GM12878 (cell line): ENCODE data around the gene IRGC. TPM values are rescaled to one million over a fixed set of nuclear protein-coding genes. Genes with fewer than 3 reads are reported as not detected.

Experiments
- ATAC-seq: fragments of 200-7000 bp; cut with Tn5 transposase; 3 replicates; pipeline ENCODE4 v1.9.1; 2020; ENCODE audit warnings: mild to moderate bottlenecking, moderate library complexity
- BruUV-seq: library from RNA; stranded (reverse); fragments of 400-500 nt; replicated peaks from 2 replicates; lab custom pipeline; 2021; lab: Mats Ljungman, UMichigan
- CTCF ChIA-PET: fragments of 300-600 bp; sonication (Branson Sonifier 250); formaldehyde crosslinking; extraction: SDS; loops from one replicate; lab custom pipeline; 2021; ENCODE audit warnings: inconsistent platforms; lab: Yijun Ruan, JAX
- POLR2A ChIA-PET: fragments of 350-600 bp; formaldehyde crosslinking; extraction: SDS; loops from one replicate; lab custom pipeline; 2021; ENCODE audit warnings: inconsistent platforms; lab: Charles Lee
- RAD21 ChIA-PET: fragments of 300-600 bp; sonication (Branson Sonifier 250); formaldehyde crosslinking; loops from one replicate; lab custom pipeline; 2023; ENCODE audit warnings: antibody characterized with exemption; ENCODE audit not compliant: unreplicated experiment; lab: Charles Lee
- SMC1A ChIA-PET: fragments of 300-600 bp; sonication (Branson Sonifier 250); formaldehyde crosslinking; loops from one replicate; lab custom pipeline; 2023; ENCODE audit not compliant: unreplicated experiment, uncharacterized antibody; lab: Charles Lee
- DNase-seq: peaks from one replicate; pipeline ENCODE4 v3.0.0-alpha.2; 2011; ENCODE audit warnings: low read depth, low spot score
- FAIRE-seq: peaks from 3 replicates; lab custom pipeline; 2011; peaks lifted over from hg19 to GRCh38; lab: Jason Lieb, UNC
- H2AFZ ChIP-seq: 2 replicates; pipeline ENCODE4 v1.6.0; 2011; ENCODE audit warnings: low read depth, low read length, control low read depth; ENCODE audit not compliant: control insufficient read depth
- H3K27ac ChIP-seq: 2 replicates; pipeline ENCODE4 v1.5.1; 2011; ENCODE audit warnings: control low read depth; ENCODE audit not compliant: control insufficient read depth, insufficient read depth
- H3K27me3 ChIP-seq, 2 experiments: replicated peaks in 1 of 2; 2 replicates each; pipeline versions ENCODE4 v1.6.0 to v1.6.1; 2011; ENCODE audit warnings: low read length in 1 of 2; ENCODE audit not compliant: control insufficient read depth in 2 of 2, insufficient read depth in 2 of 2
- H3K36me3 ChIP-seq, 2 experiments: 2 replicates each; pipeline ENCODE4 v1.5.1; 2011; ENCODE audit warnings: low read length in 1 of 2; ENCODE audit not compliant: control insufficient read depth in 2 of 2, insufficient read depth in 2 of 2
- H3K4me1 ChIP-seq: 2 replicates; pipeline ENCODE4 v1.6.1; 2011; ENCODE audit warnings: mild to moderate bottlenecking, low read length, moderate library complexity, mixed read lengths; ENCODE audit not compliant: control insufficient read depth, insufficient read depth
- H3K4me2 ChIP-seq: 2 replicates; pipeline ENCODE4 v1.6.0; 2011; ENCODE audit warnings: control low read depth; ENCODE audit not compliant: control insufficient read depth, insufficient read depth
- H3K4me3 ChIP-seq: fragments of 200-600 bp; sonication (generic); 2 replicates; pipeline ENCODE4 v1.5.1; 2016
- H3K79me2 ChIP-seq: 2 replicates; pipeline ENCODE4 v1.6.0; 2011; ENCODE audit warnings: low read length; ENCODE audit not compliant: control insufficient read depth, insufficient read depth
- H3K9ac ChIP-seq: 2 replicates; pipeline ENCODE4 v1.8.0; 2011; ENCODE audit warnings: low read length, control low read depth, mixed read lengths; ENCODE audit not compliant: control insufficient read depth, insufficient read depth
- H3K9me3 ChIP-seq: replicated peaks from 3 replicates; pipeline ENCODE4 v1.5.1; 2011; ENCODE audit warnings: mild to moderate bottlenecking, low read length; ENCODE audit not compliant: control insufficient read depth, insufficient read depth
- H4K20me1 ChIP-seq: 2 replicates; pipeline ENCODE4 v1.6.0; 2011; ENCODE audit not compliant: control insufficient read depth, insufficient read depth
- HCFC1 ChIP-seq: fragments of 150-350 bp; IDR thresholded peaks from 2 replicates; pipeline ENCODE4 v1.6.1; 2014; ENCODE audit warnings: low read length
- KAT2A ChIP-seq: conservative IDR thresholded peaks from 2 replicates; pipeline ENCODE4 v1.6.1; 2011; ENCODE audit warnings: low read depth, low read length; ENCODE audit not compliant: control insufficient read depth
- TBL1XR1 ChIP-seq: IDR thresholded peaks from 2 replicates; pipeline ENCODE4 v1.6.1; 2012; ENCODE audit warnings: low read depth, low read length, improper control_type of control experiment
- ZBTB33 ChIP-seq: fragments of 450-650 bp; IDR thresholded peaks from 2 replicates; pipeline ENCODE4 v1.6.1; 2017; ENCODE audit warnings: mild to moderate bottlenecking
- WGBS: methylation state at CpG from one replicate; pipeline ENCODE4 v1.1.6; 2016; ENCODE audit warnings: low lambda C conversion rate; ENCODE audit not compliant: insufficient replicate concordance, insufficient coverage; ENCODE audit errors: missing lambda C conversion rate; 5-methylcytosine and 5-hydroxymethylcytosine counted together
- in situ Hi-C: fragments of 300-500 bp; cut with MboI; formaldehyde crosslinking; loops from 9 replicates; pipeline ENCODE4 v1.14.3; 2018; ENCODE audit warnings: mixed read lengths
- intact Hi-C: fragments of 100-400 bp; cut with micrococcal nuclease; formaldehyde crosslinking; loops from one replicate; pipeline ENCODE4 v1.14.2; 2022; ENCODE audit not compliant: unreplicated experiment
- polyA plus RNA-seq, 11 experiments: library from polyadenylated mRNA; depleted of rRNA in 4 of 11; unstranded in 6 of 11; stranded (reverse) in 5 of 11; fragments of >200 nt; fragmentation: Nextera tagmentation in 4 of 11; fragmentation: Illumina TruSeq in 1 of 11; extraction: Ambion mirVana in 4 of 11; extraction: Trizol in 1 of 11; gene quantifications; 1 replicate in 1 of 11; 2 replicates in 10 of 11; pipeline versions ENCODE4 v1.2.1 to v1.2.3, GENCODE V29; 2011 to 2016; ENCODE audit warnings: inconsistent platforms in 2 of 11, missing spikeins in 2 of 11, low read depth in 1 of 11
- total RNA-seq, 4 experiments: library from RNA; depleted of rRNA in 3 of 4; stranded (reverse); fragments of >200 nt in 3 of 4; fragmentation: Illumina TruSeq in 1 of 4; extraction: Trizol in 1 of 4; gene quantifications; 2 replicates each; pipeline versions ENCODE4 v1.2.1 to v1.2.3, GENCODE V29; 2013 to 2021

IRGC gene
- total and polyA plus RNA-seq, 10 of the 15 experiments (the other 5 are each of a cell fraction or from before 2014, with no cell fraction given), result 0.04 TPM; not detected in 9

DNA sequence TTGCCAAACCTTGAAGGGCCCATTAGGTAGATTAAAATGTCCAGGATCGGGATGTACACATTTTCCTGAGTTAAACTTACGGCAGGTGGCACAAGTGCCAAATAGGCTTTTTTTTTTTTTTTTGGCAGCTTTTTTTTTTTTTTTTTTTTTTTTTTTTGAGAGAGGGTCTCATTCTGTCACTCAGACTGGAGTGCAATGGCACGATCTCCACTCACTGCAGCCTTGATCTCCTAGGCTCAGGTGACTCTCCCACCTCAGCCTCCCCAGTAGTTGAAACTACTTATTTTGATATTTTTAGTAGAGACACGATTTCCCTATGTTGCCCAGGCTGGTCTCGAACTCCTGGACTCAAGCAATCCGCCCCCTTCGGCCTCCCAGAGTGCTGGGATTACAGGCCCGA lies 9.0 kb downstream of the IRGC start:
- H3K9me3 ChIP-seq, result no peaks in the 10 kb centered on the region
- H2AFZ ChIP-seq, result no peak overlapping the region
- no peak overlapping the region for H3K4me3 ChIP-seq
- H3K79me2 ChIP-seq, result no peaks in the 10 kb centered on the region
- intact Hi-C loops, result loop anchor here (2.0 kb wide), 1 partner anchor 56 kb away; no protein-coding TSS in a partner anchor
- CTCF ChIA-PET, result interaction anchor here (0.7 to 2.8 kb wide), 5 partner anchors 20 to 162 kb away, joined by 3 to 13 read pairs (median 4); no protein-coding TSS in a partner anchor
- H3K4me1 ChIP-seq, result peaks cover 26% of the 10 kb centered on the region
- TF ChIP-seq HCFC1 (no peak), TBL1XR1 (no peak), KAT2A (no peak), ZBTB33 (no peak)
- TF ChIP-seq, all 136 proteins: peak for 0
- H4K20me1 ChIP-seq, result no peaks in the 10 kb centered on the region
- in situ Hi-C loops, result no loop called here
- 0 out of 2 replicates have a peak overlapping the region, but pooled peaks have one; percentile 10 for H3K9ac ChIP-seq
- no TSS peak for BruUV-seq
- ChIA-PET POLR2A (interaction anchor here (0.5 to 1.7 kb wide), 5 partner anchors 22 to 1656 kb away, joined by 3 to 6 read pairs (median 4); no protein-coding TSS in a partner anchor), SMC1A (interaction anchor here (1.1 to 2.9 kb wide), 6 partner anchors 11 to 56 kb away, joined by 3 to 22 read pairs (median 4); partner anchors contain the start of gene PLAUR), RAD21 (interaction anchor here (0.8 to 2.3 kb wide), 9 partner anchors 8 to 60 kb away, joined by 3 to 30 read pairs (median 4); no protein-coding TSS in a partner anchor)
- whole genome bisulfite sequencing, result 59% methylated on average over 8 of the region's 8 CpGs
- no peak for FAIRE-seq
- H3K27ac ChIP-seq, result peak overlapping the region; percentile 48; the same call in 1 of the 2 replicates
- ATAC-seq, result no peak
- H3K4me2 ChIP-seq, result peak overlapping the region; percentile 54; the same call in 1 of the 2 replicates
- H3K36me3 ChIP-seq, result peaks cover 3 to 7% of the 10 kb centered on the region in 2 experiments; a peak in 3 of 4 replicates
- DNase-seq, result no peak
- no peaks in the 10 kb centered on the region for H3K27me3 ChIP-seq
